AG10803 (cell line): Measurements from ENCODE around the gene TCEAL5.
A peak's percentile ranks its signal among the peaks of the same experiment; 100 is the strongest.

ENCODE experiments used
- DNase-seq: peaks from one replicate; pipeline ENCODE4 v3.0.0; 2010; ENCODE audit warnings: low read depth
- H3K4me3 ChIP-seq: 2 replicates; pipeline ENCODE4 v1.5.1; 2011; ENCODE audit warnings: mild to moderate bottlenecking, low read length, control low read depth
- CTCF ChIP-seq: conservative IDR thresholded peaks from 2 replicates; pipeline ENCODE4 v1.5.1; 2011; ENCODE audit warnings: mild to moderate bottlenecking, low read length, control low read depth, inconsistent platforms

The TCEAL5 gene

GRCh38 chrX:103279624-103280023 is 3.1 kb upstream of the TCEAL5 start:
- no peak for DNase-seq
- no peak for TF ChIP-seq CTCF
- no peak overlapping the region for H3K4me3 ChIP-seq

GRCh38 chrX:103275947-103276567 is 493 bp downstream of the TCEAL5 start:
- DNase-seq: no peak
- no peak overlapping the region for H3K4me3 ChIP-seq
- no peak for TF ChIP-seq CTCF

GRCh38 chrX:103274284-103274683 is 2.3 kb downstream of the TCEAL5 start:
- TF ChIP-seq CTCF: no peak
- no peak overlapping the region for H3K4me3 ChIP-seq
- no peak for DNase-seq

GRCh38 chrX:103258275-103258674 is 18.3 kb downstream of the TCEAL5 start:
- no peak for DNase-seq
- H3K4me3 ChIP-seq: no peak overlapping the region
- no peak for TF ChIP-seq CTCF

GRCh38 chrX:103256651-103257050 is 19.9 kb downstream of the TCEAL5 start:
- no peak for TF ChIP-seq CTCF
- DNase-seq: no peak
- no peak overlapping the region for H3K4me3 ChIP-seq

GRCh38 chrX:103254921-103255493 is 21.5 kb downstream of the TCEAL5 start, which contains the start of gene TCEAL8:
Gene TCEAL8, minus strand, starts transcription at chrX:103255155. Its CDS starts 1,176 bp downstream, at chrX:103253979.
- DNase-seq: peak; percentile 65
- H3K4me3 ChIP-seq: peak within 1 kb of the TSS; percentile 75
- no peak for TF ChIP-seq CTCF

- TF ChIP-seq CTCF: 0 out of 2 replicates have a peak, but pooled peaks have one; percentile 2
- peak; percentile 31 for DNase-seq
- peak overlapping the region; percentile 75 for H3K4me3 ChIP-seq
These were observed 22.3 kb downstream of the TCEAL5 start for GRCh38 chrX:103254171-103254824.
